ENCODE results near the gene ELMO1. TPM values are rescaled to one million over a fixed set of nuclear protein-coding genes. Genes with fewer than 3 reads are reported as not detected.

ELMO1 gene
- total RNA-seq, 1 experiment from 2014 or later: not detected

DNA sequence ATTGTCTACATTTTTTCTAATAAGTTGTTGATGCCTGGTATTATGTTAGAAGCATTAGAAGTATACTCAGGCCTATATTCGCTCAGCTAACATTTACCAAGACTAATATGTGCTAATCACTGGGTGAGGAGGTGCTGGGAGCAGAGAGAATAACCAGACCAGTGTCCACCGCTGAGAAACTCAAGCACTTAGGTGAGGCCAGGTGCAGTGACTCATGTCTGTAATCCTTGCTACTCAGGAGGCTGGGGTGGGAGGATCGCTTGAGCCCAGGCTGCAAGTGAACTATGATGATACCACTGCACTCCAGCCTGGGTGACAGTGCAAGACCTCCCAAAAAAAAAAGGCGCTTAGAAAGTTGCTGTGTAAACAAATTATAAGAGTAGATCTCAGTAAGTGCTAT is 542.2 kb downstream of the ELMO1 start:
- Histone ChIP-seq H3K9ac (ENCODE audit: low read length) (no peak overlapping the region), H3K27ac (ENCODE audit: low read length) (no peak overlapping the region), H3K79me2 (ENCODE audit: low read length) (no peaks in the 10 kb centered on the region), H3K4me3 (ENCODE audit: low read length) (no peak overlapping the region), H4K20me1 (ENCODE audit: low read length) (no peaks in the 10 kb centered on the region), H2AFZ (ENCODE audit: low read length) (no peak overlapping the region), H3K9me2 (replicated peaks; ENCODE audit: low read length) (no peaks in the 10 kb centered on the region), H3F3A (ENCODE audit: low read length, unreplicated experiment) (no peaks in the 10 kb centered on the region), H3K27me3 (ENCODE audit: low read length) (peaks cover 12% of the 10 kb centered on the region; the same call in 1 of the 2 replicates), H3K36me3 (ENCODE audit: low read depth, low read length) (no peaks in the 10 kb centered on the region), H3K4me2 (ENCODE audit: low read length) (no peak overlapping the region), H3K4me1 (ENCODE audit: insufficient read depth, low read length) (no peaks in the 10 kb centered on the region), H3K9me3 (ENCODE audit: low read length) (no peaks in the 10 kb centered on the region)
- ChIA-PET CTCF (no interaction called here), POLR2A (ENCODE audit: unreplicated experiment) (no interaction called here)
- no peak for DNase-seq
- intact Hi-C loops (cut with micrococcal nuclease): no loop called here
- no peak for ATAC-seq
- no TSS peak for BruUV-seq (replicated peaks)
- TF ChIP-seq EZH2 (IDR thresholded peaks at IDR 0.05; ENCODE audit: low read length, unreplicated experiment) (no peak), EZH2phosphoT487 (IDR thresholded peaks at IDR 0.05; ENCODE audit: borderline replicate concordance, low read length) (no peak)
- TF ChIP-seq, protein P1, sequence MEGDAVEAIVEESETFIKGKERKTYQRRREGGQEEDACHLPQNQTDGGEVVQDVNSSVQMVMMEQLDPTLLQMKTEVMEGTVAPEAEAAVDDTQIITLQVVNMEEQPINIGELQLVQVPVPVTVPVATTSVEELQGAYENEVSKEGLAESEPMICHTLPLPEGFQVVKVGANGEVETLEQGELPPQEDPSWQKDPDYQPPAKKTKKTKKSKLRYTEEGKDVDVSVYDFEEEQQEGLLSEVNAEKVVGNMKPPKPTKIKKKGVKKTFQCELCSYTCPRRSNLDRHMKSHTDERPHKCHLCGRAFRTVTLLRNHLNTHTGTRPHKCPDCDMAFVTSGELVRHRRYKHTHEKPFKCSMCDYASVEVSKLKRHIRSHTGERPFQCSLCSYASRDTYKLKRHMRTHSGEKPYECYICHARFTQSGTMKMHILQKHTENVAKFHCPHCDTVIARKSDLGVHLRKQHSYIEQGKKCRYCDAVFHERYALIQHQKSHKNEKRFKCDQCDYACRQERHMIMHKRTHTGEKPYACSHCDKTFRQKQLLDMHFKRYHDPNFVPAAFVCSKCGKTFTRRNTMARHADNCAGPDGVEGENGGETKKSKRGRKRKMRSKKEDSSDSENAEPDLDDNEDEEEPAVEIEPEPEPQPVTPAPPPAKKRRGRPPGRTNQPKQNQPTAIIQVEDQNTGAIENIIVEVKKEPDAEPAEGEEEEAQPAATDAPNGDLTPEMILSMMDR (conservative IDR thresholded peaks at IDR 0.05; ENCODE audit: low read depth, low read length): no peak

DNA sequence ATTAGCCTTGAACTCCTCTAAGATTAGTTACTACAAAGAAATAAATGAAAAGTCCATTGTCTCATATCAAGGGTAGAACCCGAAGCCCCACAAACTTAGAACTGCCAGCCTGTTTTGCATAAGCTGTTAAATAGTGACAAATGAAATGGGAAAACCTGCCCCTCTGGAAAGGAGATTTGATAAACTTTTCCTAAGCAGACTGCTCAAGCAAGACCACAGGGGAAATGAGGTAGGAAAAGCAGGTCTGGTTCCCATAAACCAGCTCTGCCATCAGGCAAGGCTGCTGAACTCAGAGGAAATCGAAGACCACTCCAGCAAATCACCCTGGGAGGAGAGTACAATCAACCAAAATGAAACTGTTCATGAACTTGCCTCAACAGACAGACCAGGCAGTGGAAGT is 542.8 kb downstream of the ELMO1 start:
- BruUV-seq (replicated peaks): no TSS peak
- H3K9ac ChIP-seq (ENCODE audit: low read length): no peak overlapping the region
- H3K79me2 ChIP-seq (ENCODE audit: low read length): no peaks in the 10 kb centered on the region
- no peaks in the 10 kb centered on the region for H3K4me1 ChIP-seq (ENCODE audit: insufficient read depth, low read length)
- H3K27me3 ChIP-seq (ENCODE audit: low read length): peaks cover 12% of the 10 kb centered on the region; the same call in 1 of the 2 replicates
- no peaks in the 10 kb centered on the region for H3K36me3 ChIP-seq (ENCODE audit: low read depth, low read length)
- H3K4me3 ChIP-seq (ENCODE audit: low read length): no peak overlapping the region
- no peak for ATAC-seq
- no peak overlapping the region for H2AFZ ChIP-seq (ENCODE audit: low read length)
- intact Hi-C loops (cut with micrococcal nuclease): no loop called here
- no peak for DNase-seq
- no peaks in the 10 kb centered on the region for H3F3A ChIP-seq (ENCODE audit: low read length, unreplicated experiment)
- ChIA-PET POLR2A (ENCODE audit: unreplicated experiment) (no interaction called here), CTCF (no interaction called here)
- TF ChIP-seq EZH2phosphoT487 (IDR thresholded peaks at IDR 0.05; ENCODE audit: borderline replicate concordance, low read length): no peak
- TF ChIP-seq, protein P1 (conservative IDR thresholded peaks at IDR 0.05; ENCODE audit: low read depth, low read length): no peak
- no peak for TF ChIP-seq EZH2 (IDR thresholded peaks at IDR 0.05; ENCODE audit: low read length, unreplicated experiment)
- no peak overlapping the region for H3K4me2 ChIP-seq (ENCODE audit: low read length)
- H3K27ac ChIP-seq (ENCODE audit: low read length): no peak overlapping the region
- H3K9me2 ChIP-seq (replicated peaks; ENCODE audit: low read length): no peaks in the 10 kb centered on the region
- H4K20me1 ChIP-seq (ENCODE audit: low read length): no peaks in the 10 kb centered on the region
- no peaks in the 10 kb centered on the region for H3K9me3 ChIP-seq (ENCODE audit: low read length)

DNA sequence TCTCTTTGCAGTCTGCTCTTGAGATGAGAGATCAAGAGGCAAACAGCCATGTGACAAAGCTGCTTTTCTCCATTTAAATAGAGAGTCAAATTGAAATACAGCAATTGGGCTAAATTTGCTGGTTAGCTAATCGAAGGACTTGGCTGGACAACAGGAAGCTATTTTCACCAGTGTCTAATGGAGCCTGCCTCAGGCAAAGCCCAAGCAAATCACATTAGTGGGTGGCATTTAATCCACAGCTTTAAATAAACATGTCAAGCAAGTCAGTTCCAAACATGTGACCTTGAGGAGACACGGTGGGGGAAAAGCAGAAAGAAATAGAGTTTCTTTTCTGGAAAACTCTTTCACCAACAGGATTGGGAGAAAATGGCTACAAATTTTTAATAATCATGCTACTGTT is 543.9 kb downstream of the ELMO1 start:
- no peak overlapping the region for H3K9ac ChIP-seq (ENCODE audit: low read length)
- no peaks in the 10 kb centered on the region for H4K20me1 ChIP-seq (ENCODE audit: low read length)
- no peaks in the 10 kb centered on the region for H3K9me2 ChIP-seq (replicated peaks; ENCODE audit: low read length)
- DNase-seq: no peak
- H3K9me3 ChIP-seq (ENCODE audit: low read length): no peaks in the 10 kb centered on the region
- TF ChIP-seq, protein P1 (conservative IDR thresholded peaks at IDR 0.05; ENCODE audit: low read depth, low read length): no peak
- no peak for TF ChIP-seq EZH2 (IDR thresholded peaks at IDR 0.05; ENCODE audit: low read length, unreplicated experiment)
- H2AFZ ChIP-seq (ENCODE audit: low read length): no peak overlapping the region
- no peak overlapping the region for H3K4me2 ChIP-seq (ENCODE audit: low read length)
- no peaks in the 10 kb centered on the region for H3K79me2 ChIP-seq (ENCODE audit: low read length)
- ATAC-seq: no peak
- H3F3A ChIP-seq (ENCODE audit: low read length, unreplicated experiment): no peaks in the 10 kb centered on the region
- no peak overlapping the region for H3K27ac ChIP-seq (ENCODE audit: low read length)
- no TSS peak for BruUV-seq (replicated peaks)
- intact Hi-C loops (cut with micrococcal nuclease): no loop called here
- no peaks in the 10 kb centered on the region for H3K36me3 ChIP-seq (ENCODE audit: low read depth, low read length)
- CTCF ChIA-PET: no interaction called here
- no peak overlapping the region for H3K4me3 ChIP-seq (ENCODE audit: low read length)
- no peaks in the 10 kb centered on the region for H3K4me1 ChIP-seq (ENCODE audit: insufficient read depth, low read length)
- POLR2A ChIA-PET (ENCODE audit: unreplicated experiment): no interaction called here
- H3K27me3 ChIP-seq (ENCODE audit: low read length): peaks cover 12% of the 10 kb centered on the region; the same call in 1 of the 2 replicates
